Testis (tissue), 3 donors: ENCODE measurements around the gene TBC1D4. TPM values are rescaled to one million over a fixed set of nuclear protein-coding genes. Genes with fewer than 3 reads are reported as not detected.

Experiments
- DNase-seq: peaks from one replicate; pipeline ENCODE4 v3.0.0-alpha.2; 2019
- H3K27ac ChIP-seq, 2 donors: fragments of 200-600 bp; sonication (generic); one replicate each; pipeline ENCODE4 v1.5.1; 2019
- H3K27me3 ChIP-seq: fragments of 200-600 bp; sonication (generic); one replicate; pipeline ENCODE4 v1.5.1; 2019
- H3K36me3 ChIP-seq: fragments of 200-600 bp; sonication (generic); one replicate; pipeline ENCODE4 v1.5.1; 2017; ENCODE audit warnings: low read depth; ENCODE audit errors: missing control alignments
- H3K4me1 ChIP-seq: fragments of 200-600 bp; sonication (generic); one replicate; pipeline ENCODE4 v1.5.1; 2019
- H3K4me3 ChIP-seq, 2 donors: fragments of 200-600 bp; sonication (generic); one replicate each; pipeline ENCODE4 v1.5.1; 2017 to 2019
- H3K9me3 ChIP-seq: fragments of 200-600 bp; sonication (generic); one replicate; pipeline ENCODE4 v1.5.1; 2017
- CTCF ChIP-seq, 3 experiments: fragments of 450-650 bp in 2 of 3; fragments of 200-600 bp in 1 of 3; sonication (generic) in 1 of 3; IDR thresholded peaks; one replicate each; pipeline ENCODE4 v1.5.1; 2016 to 2019; ENCODE audit warnings: antibody characterized with exemption in 3 of 3, mild to moderate bottlenecking in 2 of 3, moderate library complexity in 1 of 3
- POLR2A ChIP-seq: fragments of 450-650 bp; IDR thresholded peaks from one replicate; pipeline ENCODE4 v1.6.1; 2017; ENCODE audit warnings: antibody characterized with exemption, mild to moderate bottlenecking, moderate library complexity
- WGBS, 2 donors: methylation state at CpG; one replicate each; pipeline ENCODE4 v1.1.5; 2018; 5-methylcytosine and 5-hydroxymethylcytosine counted together
- intact Hi-C: fragments of 100-400 bp; cut with DNase I; formaldehyde crosslinking; loops from one replicate; pipeline ENCODE4 v1.15.1; 2023; ENCODE audit warnings: low total_unique reads
- polyA plus RNA-seq: library from polyadenylated mRNA; stranded (reverse); fragments of 350-450 nt; fragmentation: Illumina TruSeq; extraction: RNeasy Lipid Tissue Mini Kit (QIAGEN cat#74804); gene quantifications from one replicate; pipeline ENCODE4 v1.2.3, GENCODE V29; 2014; ENCODE audit warnings: low read depth, low replicate concordance; ENCODE audit not compliant: insufficient read depth
- total RNA-seq, 2 donors: library from RNA; depleted of rRNA; stranded (reverse); fragments of >200 nt; gene quantifications; one replicate each; pipeline ENCODE4 v1.2.3, GENCODE V29; 2016

TBC1D4 gene
- total and polyA plus RNA-seq, 3 donors from 2014 or later = 12.7 to 23.5 (median 20.4) TPM

- Histone ChIP-seq H3K9me3 (no peaks in the 10 kb centered on the region), H3K27ac (no peak overlapping the region), H3K27me3 (no peaks in the 10 kb centered on the region), H3K4me1 (no peaks in the 10 kb centered on the region), H3K36me3 (no peaks in the 10 kb centered on the region), H3K4me3 (no peak overlapping the region)
- WGBS, 2 donors = 78 to 88% methylated on average over 5 of the region's 5 CpGs
- intact Hi-C loops = no loop called here
- no peak for TF ChIP-seq POLR2A
- no peak for DNase-seq
Observed at GRCh38 chr13:75395066-75395465, 86.9 kb downstream of the TBC1D4 start.

- H3K27me3 ChIP-seq = no peaks in the 10 kb centered on the region
- no peak for DNase-seq
- TF ChIP-seq CTCF (IDR thresholded peaks at IDR 0.05) = no peak
- TF ChIP-seq POLR2A = no peak
- no peak overlapping the region for H3K27ac ChIP-seq
- no peak overlapping the region for H3K4me3 ChIP-seq
- no peaks in the 10 kb centered on the region for H3K36me3 ChIP-seq
- 84 to 87% methylated on average over 5 of the region's 5 CpGs for WGBS, 2 donors
- no peaks in the 10 kb centered on the region for H3K4me1 ChIP-seq
- intact Hi-C loops = no loop called here
- H3K9me3 ChIP-seq = no peaks in the 10 kb centered on the region
Observed at GRCh38 chr13:75393839-75394520, 88.0 kb downstream of the TBC1D4 start.

- H3K4me3 ChIP-seq = no peak overlapping the region
- no peak for DNase-seq
- 90 to 91% methylated on average over 3 of the region's 3 CpGs for whole genome bisulfite sequencing, 2 donors
- no peaks in the 10 kb centered on the region for H3K4me1 ChIP-seq
- TF ChIP-seq POLR2A (no peak), CTCF (IDR thresholded peaks at IDR 0.05) (no peak)
- intact Hi-C loops = no loop called here
- no peaks in the 10 kb centered on the region for H3K27me3 ChIP-seq
- H3K27ac ChIP-seq = no peak overlapping the region
- H3K36me3 ChIP-seq = no peaks in the 10 kb centered on the region
- H3K9me3 ChIP-seq = no peaks in the 10 kb centered on the region
Observed at GRCh38 chr13:75391432-75392100, 90.4 kb downstream of the TBC1D4 start.

- Histone ChIP-seq H3K4me3 (no peak overlapping the region), H3K36me3 (no peaks in the 10 kb centered on the region), H3K27ac (no peak overlapping the region), H3K27me3 (no peaks in the 10 kb centered on the region), H3K4me1 (no peaks in the 10 kb centered on the region), H3K9me3 (no peaks in the 10 kb centered on the region)
- intact Hi-C loops = no loop called here
- no peak for TF ChIP-seq CTCF (IDR thresholded peaks at IDR 0.05)
- 91 to 96% methylated on average over 5 of the region's 5 CpGs for WGBS, 2 donors
- DNase-seq = no peak
Observed at GRCh38 chr13:75390229-75390628, 91.7 kb downstream of the TBC1D4 start.

GRCh38 chr13:75385708-75386083 is 96.3 kb downstream of the TBC1D4 start:
- TF ChIP-seq CTCF (IDR thresholded peaks at IDR 0.05) (no peak), POLR2A (no peak)
- Histone ChIP-seq H3K27me3 (no peaks in the 10 kb centered on the region), H3K36me3 (no peaks in the 10 kb centered on the region), H3K4me1 (no peaks in the 10 kb centered on the region), H3K4me3 (no peak overlapping the region), H3K27ac (no peak overlapping the region), H3K9me3 (no peaks in the 10 kb centered on the region)
- 82 to 88% methylated on average over 1 of the region's 1 CpG for WGBS, 2 donors
- intact Hi-C loops = no loop called here
- DNase-seq = no peak
